GM19035 (cell line): Measurements from ENCODE around the gene RNF208.

Source experiments
- ATAC-seq: cut with Tn5 transposase; IDR thresholded peaks from one replicate; pipeline ENCODE4 v1.9.1; 2021; ENCODE audit not compliant: unreplicated experiment

RNF208 gene

GRCh38 chr9:137178201-137178938 lies 43.7 kb downstream of the RNF208 start:
- no peak for ATAC-seq

- no peak for ATAC-seq
These were observed 45.5 kb downstream of the RNF208 start for GRCh38 chr9:137176302-137177182.

GRCh38 chr9:137175345-137175961 lies 46.6 kb downstream of the RNF208 start:
- no peak for ATAC-seq

DNA sequence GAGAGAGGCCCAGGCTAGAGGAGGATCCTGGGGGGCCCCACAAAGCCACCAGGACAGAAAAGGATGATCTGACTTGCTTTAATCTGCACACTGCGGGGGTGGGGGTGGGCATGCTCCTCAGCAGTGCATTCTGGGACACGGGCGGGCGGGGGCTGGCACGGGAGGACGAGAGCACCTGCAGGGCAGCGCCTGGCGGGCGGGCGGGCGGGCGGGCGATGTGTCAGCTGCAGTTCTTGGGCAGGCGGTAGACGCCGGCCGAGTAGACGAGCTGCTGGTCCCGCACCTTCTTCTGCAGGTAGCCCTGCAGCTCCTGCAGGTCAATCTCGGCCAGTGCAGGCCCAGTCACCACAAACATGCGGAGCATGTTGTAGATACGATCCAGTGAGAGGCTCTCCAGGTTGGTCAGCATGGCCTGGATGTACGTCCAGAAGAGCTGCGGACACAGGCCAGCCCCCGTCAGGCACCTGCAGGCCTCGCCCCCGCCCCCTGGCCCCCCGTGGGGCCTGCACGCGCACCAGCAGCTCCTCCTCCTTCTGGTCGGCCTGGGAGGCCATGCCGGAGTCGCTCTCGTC lies 47.2 kb downstream of the RNF208 start:
- no peak for ATAC-seq

- ATAC-seq, result no peak
These were observed 48.0 kb downstream of the RNF208 start for GRCh38 chr9:137173796-137174664.

GRCh38 chr9:137172901-137173795 lies 48.9 kb downstream of the RNF208 start:
- ATAC-seq, result no peak

GRCh38 chr9:137171149-137171900 lies 50.7 kb downstream of the RNF208 start:
- ATAC-seq, result no peak

GRCh38 chr9:137170486-137171148 lies 51.4 kb downstream of the RNF208 start:
- ATAC-seq, result no peak
